ENCODE results near the gene CA6. TPM values are rescaled to one million over a fixed set of nuclear protein-coding genes. Genes with fewer than 3 reads are reported as not detected.

CA6 gene
- total and polyA plus RNA-seq, 2 of the 8 experiments (the other 6 are each of a cell fraction or from before 2014, with no cell fraction given): not detected

- no peak overlapping the region for H2BK5ac ChIP-seq (ENCODE audit: low read depth, low read length)
- no peak overlapping the region for H3K56ac ChIP-seq (replicated peaks; ENCODE audit: insufficient read length, low read depth, low read length)
- CTCF ChIA-PET (ENCODE audit: partially characterized antibody): interaction anchor here (1.0 to 3.1 kb wide), 9 partner anchors 14 to 95 kb away, joined by 3 to 15 read pairs (median 4); no protein-coding TSS in a partner anchor
- no peak overlapping the region for H3K23ac ChIP-seq (ENCODE audit: insufficient read length)
- H3K27me3 ChIP-seq (replicated peaks in 1 of 4; ENCODE audit: control insufficient read depth in 3 of 4, extremely low read depth in 1 of 4, insufficient read depth in 3 of 4, low read length in 3 of 4): no peaks in the 10 kb centered on the region
- no peak overlapping the region for H3K4me3 ChIP-seq (ENCODE audit: extremely low read depth in 1 of 4, insufficient read depth in 2 of 4, low read depth in 3 of 4, low read length in 4 of 4)
- FAIRE-seq (no peak), DNase-seq (ENCODE audit: low read depth in 1 of 2, low spot score in 2 of 2) (no peak)
- H2AK5ac ChIP-seq (ENCODE audit: low read depth, low read length): no peak overlapping the region
- WGBS, 2 experiments (ENCODE audit: extremely low coverage in 1 of 2, insufficient coverage in 1 of 2, insufficient read length in 1 of 2, insufficient replicate concordance in 2 of 2, low coverage in 1 of 2, low lambda C conversion rate in 2 of 2, missing lambda C conversion rate in 1 of 2): 96% methylated on average over 9 of the region's 9 CpGs; no CpG with 5 or more reads in 1 of the 2 experiments
- no peak overlapping the region for H3K27ac ChIP-seq (ENCODE audit: low read depth, low read length)
- H3K4me1 ChIP-seq (replicated peaks in 1 of 4; ENCODE audit: control insufficient read depth in 3 of 4, insufficient read depth in 4 of 4, low read length in 3 of 4): peaks cover 0 to 11% (median 5%) of the 10 kb centered on the region in 4 experiments; a peak in 5 of 7 replicates
- no peak overlapping the region for H3K14ac ChIP-seq (ENCODE audit: insufficient read length)
- no peaks in the 10 kb centered on the region for H3K36me3 ChIP-seq (ENCODE audit: control insufficient read depth in 2 of 4, insufficient read depth in 4 of 4, low read length in 3 of 4)
- peaks cover 3 to 4% of the 10 kb centered on the region in 2 experiments; a peak in 3 of 4 replicates for H3K9me3 ChIP-seq (ENCODE audit: insufficient read depth in 2 of 2, low read depth in 1 of 2, low read length in 1 of 2)
- no peak overlapping the region for H4K5ac ChIP-seq (ENCODE audit: insufficient read length, low read depth, low read length)
- no peak overlapping the region for H2BK15ac ChIP-seq (ENCODE audit: low read length)
- H4K20me1 ChIP-seq (replicated peaks in 1 of 2; ENCODE audit: control insufficient read depth in 1 of 2, insufficient read depth in 2 of 2, low read length in 2 of 2): no peaks in the 10 kb centered on the region
- no peak overlapping the region for H3K4ac ChIP-seq (replicated peaks; ENCODE audit: insufficient read length, low read depth, low read length)
- H2BK20ac ChIP-seq (ENCODE audit: low read length): no peak overlapping the region
- no peaks in the 10 kb centered on the region for H3K79me1 ChIP-seq (ENCODE audit: low read depth, low read length)
- H3K18ac ChIP-seq (ENCODE audit: extremely low read depth, low read length): no peak overlapping the region; the same call in 1 of the 2 replicates
- POLR2A ChIA-PET (ENCODE audit: partially characterized antibody): interaction anchor here (0.9 to 1.4 kb wide), 3 partner anchors 34 to 51 kb away, joined by 3 to 5 read pairs (median 4); partner anchors contain the start of gene ENO1
- H3K4me2 ChIP-seq (ENCODE audit: insufficient read depth in 1 of 2, low read depth in 2 of 2, low read length in 2 of 2): no peak overlapping the region
- H3K9ac ChIP-seq (replicated peaks in 1 of 4; ENCODE audit: extremely low read depth in 1 of 4, low read depth in 3 of 4, low read length in 3 of 4): no peak overlapping the region
- H4K8ac ChIP-seq (ENCODE audit: extremely low read depth, insufficient read depth, low read length): no peak overlapping the region
- no peak overlapping the region for H4K91ac ChIP-seq (replicated peaks; ENCODE audit: insufficient read length, low read length)
- H3K79me2 ChIP-seq (ENCODE audit: control insufficient read depth in 1 of 2, insufficient read depth in 2 of 2, low read length in 2 of 2): no peaks in the 10 kb centered on the region
- no peaks in the 10 kb centered on the region for H3K23me2 ChIP-seq (ENCODE audit: low read depth, low read length)
- no peak overlapping the region for H2AFZ ChIP-seq (ENCODE audit: low read length)
- H2BK120ac ChIP-seq (replicated peaks; ENCODE audit: low read depth, low read length): no peak overlapping the region
- no peak overlapping the region for H2BK12ac ChIP-seq (ENCODE audit: low read depth, low read length)
- TF ChIP-seq SRF (IDR thresholded peaks at IDR 0.05; ENCODE audit: low read depth, low read length): no peak
- TF ChIP-seq POU5F1 (IDR thresholded peaks at IDR 0.05; ENCODE audit: low read depth, low read length): no peak
- TF ChIP-seq SP2 (IDR thresholded peaks at IDR 0.05; ENCODE audit: low read length): no peak
- no peak for TF ChIP-seq CHD1 (IDR thresholded peaks at IDR 0.05; ENCODE audit: low read depth, low read length)
- TF ChIP-seq ZNF274 (IDR thresholded peaks at IDR 0.05; ENCODE audit: borderline replicate concordance, extremely low read depth, low read length): no peak
- no peak for TF ChIP-seq EP300 (IDR thresholded peaks at IDR 0.05; ENCODE audit: borderline replicate concordance in 1 of 2, low read depth in 2 of 2, low read length in 2 of 2)
- no peak for TF ChIP-seq MAX (IDR thresholded peaks at IDR 0.05)
- no peak for TF ChIP-seq ASH2L (IDR thresholded peaks at IDR 0.05; ENCODE audit: low read length)
- TF ChIP-seq TAF1 (IDR thresholded peaks at IDR 0.05; ENCODE audit: low read depth, low read length): no peak
- TF ChIP-seq EGR1 (IDR thresholded peaks at IDR 0.05; ENCODE audit: borderline replicate concordance, low read depth, low read length): no peak
- TF ChIP-seq SP4 (IDR thresholded peaks at IDR 0.05; ENCODE audit: low read length): no peak
- TF ChIP-seq BACH1 (IDR thresholded peaks at IDR 0.05; ENCODE audit: low read length): no peak
- no peak for TF ChIP-seq SIRT6 (IDR thresholded peaks at IDR 0.05; ENCODE audit: low read length)
- TF ChIP-seq POLR2A (IDR thresholded peaks at IDR 0.05; ENCODE audit: control extremely low read depth in 1 of 2, low read depth in 2 of 2, low read length in 2 of 2): no peak
- no peak for TF ChIP-seq FOSL1 (IDR thresholded peaks at IDR 0.05; ENCODE audit: insufficient read depth, low read depth, low read length)
- TF ChIP-seq GTF2F1 (IDR thresholded peaks at IDR 0.05; ENCODE audit: borderline replicate concordance, low read depth, low read length): no peak
Measured at GRCh38 chr1:8913457-8913856, 32.2 kb upstream of the CA6 start.
